DND-41 (cell line): ENCODE results near the gene CERS6.

Experiments used
- EZH2 ChIP-seq: IDR thresholded peaks from 3 replicates; pipeline ENCODE4 v1.6.1; 2012; ENCODE audit warnings: borderline replicate concordance, low read depth, mild to moderate bottlenecking, moderate library complexity, low read length, inconsistent platforms; ENCODE audit not compliant: severe bottlenecking
- TF ChIP-seq, protein P1 (sequence below): IDR thresholded peaks from 2 replicates; pipeline ENCODE4 v1.5.1; 2012; ENCODE audit warnings: borderline replicate concordance, low read length, moderate library complexity, mild to moderate bottlenecking; ENCODE audit not compliant: poor library complexity, severe bottlenecking; ENCODE audit errors: extremely low read depth

DNA sequence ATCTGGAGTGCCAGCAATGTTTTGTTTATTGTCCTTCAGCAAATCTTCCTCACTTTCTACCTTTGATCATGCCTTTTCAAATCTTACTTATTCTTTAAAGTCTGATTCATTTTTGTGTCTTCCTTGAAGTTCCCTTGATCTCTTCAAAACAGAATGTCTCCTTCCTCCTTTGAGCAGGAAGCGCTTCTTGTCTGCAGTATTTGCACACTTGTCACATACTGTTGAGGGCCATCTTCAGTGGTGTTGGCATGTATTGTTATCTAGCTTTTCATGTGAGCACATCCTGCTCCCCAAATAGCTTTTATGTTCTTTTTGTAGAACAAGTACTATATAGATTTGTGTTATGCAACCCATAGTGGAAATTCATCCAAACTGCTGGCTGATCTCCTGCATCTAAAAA, 5.9 kb upstream of the CERS6 start:
- TF ChIP-seq, protein P1, sequence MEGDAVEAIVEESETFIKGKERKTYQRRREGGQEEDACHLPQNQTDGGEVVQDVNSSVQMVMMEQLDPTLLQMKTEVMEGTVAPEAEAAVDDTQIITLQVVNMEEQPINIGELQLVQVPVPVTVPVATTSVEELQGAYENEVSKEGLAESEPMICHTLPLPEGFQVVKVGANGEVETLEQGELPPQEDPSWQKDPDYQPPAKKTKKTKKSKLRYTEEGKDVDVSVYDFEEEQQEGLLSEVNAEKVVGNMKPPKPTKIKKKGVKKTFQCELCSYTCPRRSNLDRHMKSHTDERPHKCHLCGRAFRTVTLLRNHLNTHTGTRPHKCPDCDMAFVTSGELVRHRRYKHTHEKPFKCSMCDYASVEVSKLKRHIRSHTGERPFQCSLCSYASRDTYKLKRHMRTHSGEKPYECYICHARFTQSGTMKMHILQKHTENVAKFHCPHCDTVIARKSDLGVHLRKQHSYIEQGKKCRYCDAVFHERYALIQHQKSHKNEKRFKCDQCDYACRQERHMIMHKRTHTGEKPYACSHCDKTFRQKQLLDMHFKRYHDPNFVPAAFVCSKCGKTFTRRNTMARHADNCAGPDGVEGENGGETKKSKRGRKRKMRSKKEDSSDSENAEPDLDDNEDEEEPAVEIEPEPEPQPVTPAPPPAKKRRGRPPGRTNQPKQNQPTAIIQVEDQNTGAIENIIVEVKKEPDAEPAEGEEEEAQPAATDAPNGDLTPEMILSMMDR, result no peak
- no peak for TF ChIP-seq EZH2
